Neural crest cell (in vitro differentiated cells): ENCODE results near the gene CPSF6. TPM values are rescaled to one million over a fixed set of nuclear protein-coding genes. Genes with fewer than 3 reads are reported as not detected.

ENCODE experiments used
- DNase-seq: peaks from one replicate; pipeline ENCODE4 v3.0.0; 2021; ENCODE audit warnings: low read depth, mixed read lengths, low spot score
- H3K27ac Mint-ChIP-seq: one replicate; pipeline ENCODE4 v1.8.0; 2021; ENCODE audit warnings: mild to moderate bottlenecking, mixed read lengths; ENCODE audit not compliant: unreplicated experiment
- H3K27me3 Mint-ChIP-seq: 2 replicates; pipeline ENCODE4 v1.8.0; 2021; ENCODE audit warnings: low read depth, mild to moderate bottlenecking, mixed read lengths
- H3K36me3 Mint-ChIP-seq: 2 replicates; pipeline ENCODE4 v1.8.0; 2021; ENCODE audit warnings: low read depth, mild to moderate bottlenecking, mixed read lengths
- H3K4me1 Mint-ChIP-seq: 2 replicates; pipeline ENCODE4 v1.8.0; 2021; ENCODE audit warnings: mixed read lengths
- H3K4me3 Mint-ChIP-seq: one replicate; pipeline ENCODE4 v1.8.0; 2021; ENCODE audit warnings: mild to moderate bottlenecking, mixed read lengths
- H3K9me3 Mint-ChIP-seq: 2 replicates; pipeline ENCODE4 v1.8.0; 2021; ENCODE audit warnings: mixed read lengths
- CTCF ChIP-seq: fragments of 200-600 bp; sonication (generic); conservative IDR thresholded peaks from 2 replicates; pipeline ENCODE4 v1.5.0; 2021; ENCODE audit warnings: antibody characterized with exemption, mild to moderate bottlenecking
- total RNA-seq: library from RNA; stranded (reverse); gene quantifications from 2 replicates; pipeline ENCODE4 v1.2.1, GENCODE V29; 2021

The CPSF6 gene
- total RNA-seq, 1 donor from 2014 or later = 172 TPM

DNA sequence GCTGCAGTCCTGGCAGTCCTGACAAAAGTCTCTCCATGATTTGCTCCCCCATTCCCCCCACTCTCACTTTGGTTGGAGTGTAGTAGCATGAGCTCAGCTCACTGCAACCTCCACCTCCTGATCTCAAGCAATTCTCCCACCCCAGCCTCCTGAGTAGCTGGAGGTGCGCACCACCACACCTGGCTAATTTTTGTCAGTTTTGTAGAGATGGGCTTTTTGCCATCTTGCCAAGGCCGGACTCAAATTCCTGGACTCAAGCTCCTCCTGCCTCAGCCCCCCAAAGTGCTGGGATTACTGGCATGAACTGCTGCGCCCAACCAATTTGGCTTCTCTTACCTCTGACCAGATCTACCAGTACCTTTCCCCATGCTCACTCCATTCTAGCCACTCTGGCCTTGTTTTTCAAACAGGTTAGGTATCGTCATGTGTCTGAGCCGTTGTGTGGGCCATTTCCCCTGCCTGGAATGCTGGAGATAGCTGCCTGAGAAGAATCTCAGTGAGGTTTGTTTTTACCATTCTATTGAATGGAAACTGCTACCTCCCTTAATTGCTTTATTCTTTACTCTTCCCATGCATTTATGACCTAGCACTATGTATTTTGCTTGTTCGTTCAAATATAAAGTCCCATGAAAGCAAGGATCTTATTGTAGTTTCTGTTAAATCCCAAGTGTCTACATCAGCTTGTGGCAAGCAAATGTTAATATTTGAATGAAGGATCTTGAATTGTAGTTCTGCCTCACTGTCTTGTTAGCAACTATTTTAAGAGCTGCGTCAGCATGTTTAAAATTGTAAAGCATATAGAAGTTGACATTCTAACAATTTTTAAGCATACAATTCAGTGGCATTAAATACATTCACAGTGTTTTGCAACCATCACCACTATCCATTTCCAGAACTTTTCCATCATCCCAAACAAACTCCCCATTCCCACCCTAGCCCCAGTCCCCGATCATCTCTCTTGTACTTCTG lies 39.7 kb downstream of the CPSF6 start:
- no peak for DNase-seq
- Mint-ChIP-seq H3K27me3 (peaks cover 33% of the 10 kb centered on the region), H3K4me3 (no peak overlapping the region), H3K36me3 (no peaks in the 10 kb centered on the region), H3K4me1 (peaks cover 7% of the 10 kb centered on the region), H3K9me3 (no peaks in the 10 kb centered on the region), H3K27ac (no peak overlapping the region)
- no peak for TF ChIP-seq CTCF

DNA sequence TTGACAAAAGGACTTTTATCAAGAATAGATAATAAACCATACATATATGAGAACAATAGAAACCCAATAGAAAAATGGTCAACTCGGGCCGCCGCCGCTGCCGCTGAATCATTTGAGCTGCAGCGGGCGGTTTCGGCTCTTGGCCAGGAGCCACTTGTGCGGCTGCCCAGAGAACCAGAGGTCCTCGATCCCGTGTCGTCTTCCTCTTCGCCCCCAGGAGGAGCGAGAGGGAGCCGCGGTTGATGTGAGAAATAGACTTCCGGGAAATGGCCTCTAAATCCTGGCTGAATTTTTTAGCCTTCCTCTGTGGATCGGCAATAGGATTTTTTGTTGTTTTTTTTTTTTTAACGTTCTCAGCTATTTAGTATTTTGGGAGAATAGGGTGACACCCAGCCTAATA lies 44.8 kb downstream of the CPSF6 start:
- peak; percentile 44 for TF ChIP-seq CTCF
- Mint-ChIP-seq H3K27ac (no peak overlapping the region), H3K4me1 (peaks cover 7% of the 10 kb centered on the region), H3K36me3 (no peaks in the 10 kb centered on the region), H3K27me3 (peaks cover 62% of the 10 kb centered on the region), H3K4me3 (no peak overlapping the region), H3K9me3 (peaks cover 2% of the 10 kb centered on the region)
- DNase-seq = peak; percentile 40

GRCh38 chr12:69287556-69287955 lies 48.2 kb downstream of the CPSF6 start:
- no peak for DNase-seq
- no peak for TF ChIP-seq CTCF
- no peak overlapping the region for H3K27ac Mint-ChIP-seq
- H3K27me3 Mint-ChIP-seq = peaks cover 44% of the 10 kb centered on the region
- no peak overlapping the region for H3K4me3 Mint-ChIP-seq
- no peaks in the 10 kb centered on the region for H3K36me3 Mint-ChIP-seq
- peaks cover 2% of the 10 kb centered on the region for H3K9me3 Mint-ChIP-seq
- peaks cover 7% of the 10 kb centered on the region for H3K4me1 Mint-ChIP-seq

DNA sequence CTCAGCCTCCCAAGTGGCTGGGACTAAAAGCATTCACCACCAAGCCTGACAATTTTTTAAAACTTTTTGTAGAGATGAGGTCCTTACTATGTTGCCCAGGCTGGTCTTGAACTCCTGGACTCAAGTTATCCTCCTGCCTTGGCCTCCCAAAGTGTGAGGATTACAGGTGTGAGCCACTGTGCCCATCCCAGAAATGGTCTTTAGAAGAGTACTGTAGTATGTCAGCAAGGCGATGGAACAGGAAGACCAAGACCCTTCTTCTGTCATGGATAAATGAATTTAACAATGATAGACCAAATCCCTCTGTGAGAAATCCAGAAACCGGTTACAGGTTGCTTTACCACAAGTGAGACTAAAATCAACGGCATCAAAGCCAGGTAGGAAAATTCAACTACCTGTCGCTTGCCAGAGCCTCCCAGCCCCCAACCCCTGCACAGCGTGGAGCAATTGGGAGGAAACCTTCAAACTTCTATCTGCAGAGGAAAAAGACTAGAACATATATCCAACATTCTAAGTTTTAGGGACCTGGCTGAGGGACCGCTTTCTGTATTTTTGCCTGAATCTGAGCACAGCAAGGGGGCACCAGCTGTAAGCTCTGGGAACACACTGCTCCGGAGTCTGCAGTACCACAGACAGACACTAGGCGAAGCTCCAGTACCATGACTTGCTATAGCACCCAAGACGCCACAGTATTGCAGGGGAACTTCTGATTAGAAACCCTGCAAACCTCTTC lies 51.3 kb downstream of the CPSF6 start:
- Mint-ChIP-seq H3K4me1 (no peaks in the 10 kb centered on the region), H3K9me3 (no peaks in the 10 kb centered on the region), H3K36me3 (no peaks in the 10 kb centered on the region), H3K27me3 (peaks cover 27% of the 10 kb centered on the region), H3K27ac (no peak overlapping the region), H3K4me3 (no peak overlapping the region)
- DNase-seq = peak; percentile 84
- peak; percentile 87 for TF ChIP-seq CTCF

GRCh38 chr12:69291278-69291593 lies 51.9 kb downstream of the CPSF6 start:
- peak; percentile 37 for TF ChIP-seq CTCF
- Mint-ChIP-seq H3K9me3 (no peaks in the 10 kb centered on the region), H3K4me3 (no peak overlapping the region), H3K36me3 (no peaks in the 10 kb centered on the region), H3K4me1 (no peaks in the 10 kb centered on the region), H3K27me3 (peaks cover 22% of the 10 kb centered on the region), H3K27ac (no peak overlapping the region)
- no peak for DNase-seq
